ENCODE measurements around the gene WWC1.
"Not testable (repeated sequence)": the region's sequence is repeated elsewhere in the genome, so short reads cannot be mapped to it uniquely, and the experiment has no call there.

WWC1 gene

DNA sequence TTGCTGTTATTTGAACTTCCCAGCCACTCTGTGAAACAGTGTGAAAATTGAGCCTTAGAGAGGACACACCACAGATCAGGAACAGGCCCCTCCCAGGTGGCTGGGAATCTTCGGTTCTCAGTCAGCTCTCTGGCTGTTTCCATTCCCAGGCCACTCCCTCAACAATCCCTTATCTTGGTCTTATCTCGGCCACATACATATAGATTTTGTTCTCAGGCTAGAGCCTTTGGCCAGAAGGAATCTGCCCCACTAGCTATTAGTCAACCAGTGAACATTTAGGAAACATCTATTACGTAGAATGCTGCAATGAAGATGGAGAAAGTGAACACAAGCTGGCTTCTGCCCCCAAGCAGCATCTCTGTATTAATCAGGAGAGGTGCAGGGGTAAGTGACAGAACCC lies 21.0 kb upstream of the WWC1 start:
- H3K27me3 ChIP-seq (ENCODE audit: low read depth): no peaks in the 10 kb centered on the region
- H3K4me1 ChIP-seq: peaks cover 8% of the 10 kb centered on the region
- in situ Hi-C loops (cut with MboI; ENCODE audit: low sequenced_read_pairs): loop anchor here (25.0 kb wide), 1 partner anchor 417 kb away; no protein-coding TSS in a partner anchor
- H3K9me3 ChIP-seq: no peaks in the 10 kb centered on the region
- H3K4me3 ChIP-seq: no peak overlapping the region
- no peaks in the 10 kb centered on the region for H3K36me3 ChIP-seq (replicated peaks)
- DNase-seq (ENCODE audit: low spot score in 2 of 2): no peak

- no peaks in the 10 kb centered on the region for H3K36me3 ChIP-seq (replicated peaks)
- DNase-seq (ENCODE audit: low spot score in 2 of 2): no peak
- no peak overlapping the region for H3K4me3 ChIP-seq
- H3K9me3 ChIP-seq: no peaks in the 10 kb centered on the region
- in situ Hi-C loops (cut with MboI; ENCODE audit: low sequenced_read_pairs): loop anchor here (25.0 kb wide), 1 partner anchor 414 kb away; no protein-coding TSS in a partner anchor
- H3K27me3 ChIP-seq (ENCODE audit: low read depth): no peaks in the 10 kb centered on the region
- peaks cover 8% of the 10 kb centered on the region for H3K4me1 ChIP-seq
These were observed 18.1 kb upstream of the WWC1 start for GRCh38 chr5:168273056-168273980.

DNA sequence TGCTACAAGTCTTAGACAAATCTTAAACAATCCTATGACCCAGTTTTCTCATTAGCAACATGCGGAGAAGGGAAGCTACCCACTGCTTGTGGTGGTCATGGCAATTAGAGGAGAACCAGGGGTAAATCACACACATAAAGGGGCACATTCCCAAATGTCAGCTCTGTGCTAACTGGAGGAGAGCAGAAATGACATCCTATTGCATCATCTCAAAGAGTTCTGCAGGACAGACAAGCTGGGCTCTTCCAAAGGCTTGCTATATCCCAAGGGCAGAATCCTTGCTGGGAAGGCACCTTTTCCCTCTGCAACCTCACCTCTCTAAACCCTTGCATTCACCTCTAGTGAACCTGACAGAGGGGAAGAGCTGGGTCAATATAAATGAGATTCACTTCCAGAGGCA lies 17.0 kb upstream of the WWC1 start:
- H3K4me3 ChIP-seq: no peak overlapping the region
- no peaks in the 10 kb centered on the region for H3K9me3 ChIP-seq
- in situ Hi-C loops (cut with MboI; ENCODE audit: low sequenced_read_pairs): loop anchor here (25.0 kb wide), 1 partner anchor 413 kb away; no protein-coding TSS in a partner anchor
- no peaks in the 10 kb centered on the region for H3K27me3 ChIP-seq (ENCODE audit: low read depth)
- no peak for DNase-seq (ENCODE audit: low spot score in 2 of 2)
- H3K4me1 ChIP-seq: peaks cover 5% of the 10 kb centered on the region
- no peaks in the 10 kb centered on the region for H3K36me3 ChIP-seq (replicated peaks)

GRCh38 chr5:168275940-168276339 lies 15.5 kb upstream of the WWC1 start:
- in situ Hi-C loops (cut with MboI; ENCODE audit: low sequenced_read_pairs): no loop called here
- H3K27me3 ChIP-seq (ENCODE audit: low read depth): no peaks in the 10 kb centered on the region

GRCh38 chr5:168282120-168282519 lies 9.3 kb upstream of the WWC1 start:
- Histone ChIP-seq H3K36me3 (replicated peaks) (no peaks in the 10 kb centered on the region), H3K4me3 (no peak overlapping the region), H3K27me3 (ENCODE audit: low read depth) (no peaks in the 10 kb centered on the region), H3K9me3 (peaks cover 2% of the 10 kb centered on the region; the same call in 1 of the 2 replicates), H3K4me1 (no peaks in the 10 kb centered on the region)
- no peak for DNase-seq (ENCODE audit: low spot score in 2 of 2)
- in situ Hi-C loops (cut with MboI; ENCODE audit: low sequenced_read_pairs): no loop called here

More at GRCh38 chr5:168275940-168276339, 15.5 kb upstream of the WWC1 start:
- Histone ChIP-seq H3K9me3 (no peaks in the 10 kb centered on the region), H3K4me3 (no peak overlapping the region), H3K36me3 (replicated peaks) (no peaks in the 10 kb centered on the region), H3K4me1 (no peaks in the 10 kb centered on the region)
- no peak for DNase-seq (ENCODE audit: low spot score in 2 of 2)

DNA sequence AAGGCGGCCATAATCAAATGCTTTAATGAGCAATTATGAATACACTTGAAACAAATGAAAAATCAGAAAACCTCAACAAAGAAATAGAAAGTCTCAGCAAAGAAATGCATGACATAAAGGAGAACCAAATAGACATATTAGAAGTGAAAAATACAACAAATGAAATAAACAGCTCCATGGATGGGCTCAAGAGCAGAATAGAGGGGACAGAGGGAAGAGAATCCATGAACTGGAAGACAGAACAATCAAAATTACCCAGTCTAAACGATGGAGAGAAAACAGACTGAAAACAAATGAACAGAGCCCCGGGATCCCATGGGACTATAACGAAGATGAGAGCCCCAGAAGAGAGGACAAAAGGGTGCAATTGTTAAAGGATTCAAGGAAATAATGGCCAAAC lies 6.6 kb upstream of the WWC1 start:
- Histone ChIP-seq H3K4me3 (no peak overlapping the region), H3K9me3 (peaks cover 2% of the 10 kb centered on the region; the same call in 1 of the 2 replicates), H3K27me3 (ENCODE audit: low read depth) (no peaks in the 10 kb centered on the region), H3K4me1 (no peaks in the 10 kb centered on the region), H3K36me3 (replicated peaks) (no peaks in the 10 kb centered on the region)
- in situ Hi-C loops (cut with MboI; ENCODE audit: low sequenced_read_pairs): no loop called here
- DNase-seq (ENCODE audit: low spot score in 2 of 2): no peak

GRCh38 chr5:168285696-168286095 lies 5.7 kb upstream of the WWC1 start:
- Histone ChIP-seq H3K9me3 (peaks cover 2% of the 10 kb centered on the region; the same call in 1 of the 2 replicates), H3K27me3 (ENCODE audit: low read depth) (no peaks in the 10 kb centered on the region), H3K4me3 (no peak overlapping the region), H3K36me3 (replicated peaks) (no peaks in the 10 kb centered on the region), H3K4me1 (no peaks in the 10 kb centered on the region; the same call in 1 of the 2 replicates)
- DNase-seq (ENCODE audit: low spot score in 2 of 2): no peak
- in situ Hi-C loops (cut with MboI; ENCODE audit: low sequenced_read_pairs): no loop called here

- Histone ChIP-seq H3K36me3 (replicated peaks) (no peaks in the 10 kb centered on the region), H3K9me3 (peaks cover 2% of the 10 kb centered on the region; the same call in 1 of the 2 replicates), H3K4me1 (peaks cover 4% of the 10 kb centered on the region), H3K27me3 (ENCODE audit: low read depth) (no peaks in the 10 kb centered on the region), H3K4me3 (no peak overlapping the region)
- in situ Hi-C loops (cut with MboI; ENCODE audit: low sequenced_read_pairs): no loop called here
- no peak for DNase-seq (ENCODE audit: low spot score in 2 of 2)
These were observed 5.1 kb upstream of the WWC1 start for GRCh38 chr5:168286386-168286785.

DNA sequence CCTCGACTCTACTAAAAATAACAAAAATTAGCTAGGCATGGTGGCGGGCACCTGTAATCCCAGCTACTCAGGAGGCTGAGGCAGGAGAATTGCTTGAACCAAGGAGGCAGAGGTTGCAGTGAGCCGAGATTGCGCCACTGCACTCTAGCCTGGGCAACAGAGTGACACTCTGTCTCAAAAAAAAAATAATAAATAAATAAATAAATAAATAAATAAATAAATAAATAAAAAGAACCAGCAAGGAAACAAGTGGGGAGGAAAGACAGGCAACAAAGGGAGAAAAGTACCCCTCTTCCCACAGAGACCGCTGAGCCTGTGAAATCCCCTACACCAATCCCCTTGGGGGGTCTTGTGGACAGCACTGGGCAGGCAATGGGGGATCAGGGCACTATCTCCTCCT lies 4.6 kb upstream of the WWC1 start:
- DNase-seq (ENCODE audit: low spot score in 2 of 2); H3K9me3 ChIP-seq; H3K4me1 ChIP-seq; H3K4me3 ChIP-seq; H3K36me3 ChIP-seq (replicated peaks); in situ Hi-C loops (cut with MboI; ENCODE audit: low sequenced_read_pairs); H3K27me3 ChIP-seq (ENCODE audit: low read depth): not testable (repeated sequence)

DNA sequence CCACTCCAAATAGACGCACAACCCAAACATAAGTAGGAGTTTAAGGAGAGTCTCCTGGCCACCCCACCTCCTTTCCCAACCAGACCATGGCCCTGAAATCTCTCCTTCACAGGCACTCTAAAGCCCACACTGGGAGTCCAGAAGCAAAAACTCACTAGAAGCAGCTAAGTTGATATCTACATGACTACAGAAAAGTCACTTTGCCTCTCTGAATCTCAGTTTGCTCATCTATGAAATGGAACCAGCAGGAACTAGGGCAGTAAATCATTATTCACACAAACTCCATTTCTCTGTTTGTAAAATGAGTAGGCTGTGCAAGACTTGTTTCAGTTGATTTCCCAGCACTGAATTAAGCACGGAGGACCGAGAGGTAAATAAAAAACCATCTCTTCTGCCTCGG lies 4.1 kb upstream of the WWC1 start:
- Histone ChIP-seq H3K9me3 (peaks cover 2% of the 10 kb centered on the region; the same call in 1 of the 2 replicates), H3K4me1 (peaks cover 4% of the 10 kb centered on the region), H3K4me3 (no peak overlapping the region), H3K27me3 (ENCODE audit: low read depth) (no peaks in the 10 kb centered on the region), H3K36me3 (replicated peaks) (no peaks in the 10 kb centered on the region)
- in situ Hi-C loops (cut with MboI; ENCODE audit: low sequenced_read_pairs): no loop called here
- DNase-seq (ENCODE audit: low spot score in 2 of 2): no peak

GRCh38 chr5:168288349-168289245 lies 2.8 kb upstream of the WWC1 start:
- H3K9me3 ChIP-seq: peaks cover 2% of the 10 kb centered on the region; the same call in 1 of the 2 replicates
- in situ Hi-C loops (cut with MboI; ENCODE audit: low sequenced_read_pairs): no loop called here
- no peak overlapping the region for H3K4me3 ChIP-seq
- no peak for DNase-seq (ENCODE audit: low spot score in 2 of 2)
- no peaks in the 10 kb centered on the region for H3K27me3 ChIP-seq (ENCODE audit: low read depth)
- no peaks in the 10 kb centered on the region for H3K36me3 ChIP-seq (replicated peaks)
- H3K4me1 ChIP-seq: peaks cover 9% of the 10 kb centered on the region

GRCh38 chr5:168290902-168291341 lies 523 bp upstream of the WWC1 start:
- Histone ChIP-seq H3K9me3 (no peaks in the 10 kb centered on the region), H3K36me3 (replicated peaks) (no peaks in the 10 kb centered on the region), H3K4me1 (peaks cover 12% of the 10 kb centered on the region), H3K4me3 (peak overlapping the region; percentile 59), H3K27me3 (ENCODE audit: low read depth) (no peaks in the 10 kb centered on the region)
- DNase-seq (ENCODE audit: low spot score in 2 of 2): no peak
- in situ Hi-C loops (cut with MboI; ENCODE audit: low sequenced_read_pairs): no loop called here

GRCh38 chr5:168291964-168292785 lies 730 bp downstream of the WWC1 start:
- Histone ChIP-seq H3K9me3 (no peaks in the 10 kb centered on the region), H3K27me3 (ENCODE audit: low read depth) (no peaks in the 10 kb centered on the region), H3K4me1 (peaks cover 12% of the 10 kb centered on the region), H3K4me3 (peak overlapping the region; percentile 59), H3K36me3 (replicated peaks) (no peaks in the 10 kb centered on the region)
- DNase-seq (ENCODE audit: low spot score in 2 of 2): peak in 1 of 2 experiments; percentile 52
- in situ Hi-C loops (cut with MboI; ENCODE audit: low sequenced_read_pairs): no loop called here
